HepG2 (cell line): Measurements from ENCODE around the gene NHERF2. TPM values are rescaled to one million over a fixed set of nuclear protein-coding genes. Genes with fewer than 3 reads are reported as not detected.

ENCODE experiments used
- BORCS8-MEF2B ChIP-seq: sonication (generic); formaldehyde crosslinking; IDR thresholded peaks from 2 replicates; pipeline ENCODE4 v1.8.0; 2022; ENCODE audit warnings: mild to moderate bottlenecking, missing genetic modification reagents
- CREM ChIP-seq, 2 experiments: sonication (generic) in 1 of 2; formaldehyde crosslinking in 1 of 2; IDR thresholded peaks; 2 replicates each; pipeline versions ENCODE4 v1.4.0 to v1.6.1; 2016 to 2020; ENCODE audit warnings: antibody characterized with exemption in 1 of 2, mild to moderate bottlenecking in 1 of 2, missing genetic modification reagents in 1 of 2
- GABPA ChIP-seq, 2 experiments: IDR thresholded peaks; 2 replicates each; pipeline ENCODE4 v1.6.1; 2011 to 2016; ENCODE audit warnings: low read depth in 2 of 2, low read length in 1 of 2, missing biosample characterization in 1 of 2, missing genetic modification characterization in 1 of 2
- GATAD2A ChIP-seq: IDR thresholded peaks from 2 replicates; pipeline ENCODE4 v1.6.1; 2016
- KDM2A ChIP-seq: sonication (generic); formaldehyde crosslinking; IDR thresholded peaks from 2 replicates; pipeline ENCODE4 v1.4.0; 2020; ENCODE audit warnings: low read depth, missing genetic modification reagents, borderline replicate concordance
- KDM5A ChIP-seq: fragments of 200-600 bp; sonication (generic); IDR thresholded peaks from 2 replicates; pipeline ENCODE4 v1.7.0; 2018; ENCODE audit warnings: antibody characterized with exemption, mild to moderate bottlenecking, low read length, borderline replicate concordance
- KLF16 ChIP-seq, 2 experiments: sonication (generic) in 1 of 2; formaldehyde crosslinking in 1 of 2; IDR thresholded peaks; 2 replicates each; pipeline versions ENCODE4 v1.6.1 to v1.8.0; 2016 to 2023; ENCODE audit warnings: missing genetic modification reagents in 2 of 2, missing compliant biosample characterization in 1 of 2
- NFIC ChIP-seq: IDR thresholded peaks from 2 replicates; pipeline ENCODE4 v1.6.1; 2012; ENCODE audit warnings: mild to moderate bottlenecking, low read length, inconsistent platforms
- PCBP1 ChIP-seq: fragments of 200-400 bp; formaldehyde crosslinking; IDR thresholded peaks from 2 replicates; pipeline ENCODE4 v1.6.1; 2017; ENCODE audit warnings: mild to moderate bottlenecking, low read depth, low read length, borderline replicate concordance
- PITX1 ChIP-seq: sonication (generic); formaldehyde crosslinking; IDR thresholded peaks from 2 replicates; pipeline ENCODE4 v1.5.1; 2020; ENCODE audit warnings: mild to moderate bottlenecking, missing genetic modification reagents
- POLR2AphosphoS5 ChIP-seq: IDR thresholded peaks from 2 replicates; pipeline ENCODE4 v1.6.1; 2012; ENCODE audit warnings: low read depth, low read length
- SALL2 ChIP-seq: sonication (generic); formaldehyde crosslinking; IDR thresholded peaks from 2 replicates; pipeline ENCODE4 v1.8.1; 2023; ENCODE audit warnings: mild to moderate bottlenecking, missing genetic modification reagents, inconsistent platforms
- SIN3A ChIP-seq: IDR thresholded peaks from 2 replicates; pipeline ENCODE4 v1.6.1; 2011; ENCODE audit warnings: low read depth, mild to moderate bottlenecking, control low read depth, low read length, borderline replicate concordance
- SIN3B ChIP-seq: fragments of 150-350 bp; IDR thresholded peaks from 2 replicates; pipeline ENCODE4 v1.6.1; 2014; ENCODE audit warnings: low read length
- TIGD3 ChIP-seq: sonication (generic); formaldehyde crosslinking; IDR thresholded peaks from 2 replicates; pipeline ENCODE4 v1.5.1; 2020; ENCODE audit warnings: mild to moderate bottlenecking, missing genetic modification reagents, borderline replicate concordance
- ZNF484 ChIP-seq: sonication (generic); formaldehyde crosslinking; IDR thresholded peaks from 2 replicates; pipeline ENCODE4 v1.5.1; 2020; ENCODE audit warnings: mild to moderate bottlenecking, low read depth, missing genetic modification reagents, borderline replicate concordance
- ZNF496 ChIP-seq: sonication (generic); formaldehyde crosslinking; IDR thresholded peaks from 2 replicates; pipeline ENCODE4 v1.8.1; 2023; ENCODE audit warnings: mild to moderate bottlenecking, moderate library complexity, missing genetic modification reagents; ENCODE audit not compliant: insufficient replicate concordance
- ZNF761 ChIP-seq: sonication (generic); formaldehyde crosslinking; conservative IDR thresholded peaks from 2 replicates; pipeline ENCODE4 v1.4.0; 2020; ENCODE audit warnings: mild to moderate bottlenecking, missing genetic modification reagents
- ZNF788 ChIP-seq: sonication (generic); formaldehyde crosslinking; IDR thresholded peaks from 2 replicates; pipeline ENCODE4 v1.5.0; 2020; ENCODE audit warnings: mild to moderate bottlenecking, missing genetic modification reagents, borderline replicate concordance
- ZNF850 ChIP-seq: sonication (generic); formaldehyde crosslinking; conservative IDR thresholded peaks from 2 replicates; pipeline ENCODE4 v1.9.0; 2021; ENCODE audit warnings: mild to moderate bottlenecking, missing genetic modification reagents
- ZNF883 ChIP-seq: sonication (generic); formaldehyde crosslinking; IDR thresholded peaks from 2 replicates; pipeline ENCODE4 v1.5.1; 2020; ENCODE audit warnings: mild to moderate bottlenecking, missing genetic modification reagents; ENCODE audit errors: not compliant biosample characterization
- polyA plus RNA-seq, 8 experiments: library from polyadenylated mRNA; depleted of rRNA in 3 of 8; stranded (reverse) in 7 of 8; unstranded in 1 of 8; fragments of >200 nt; fragmentation: Illumina TruSeq in 4 of 8; extraction: Trizol in 4 of 8; gene quantifications; 2 replicates each; pipeline versions ENCODE4 v1.2.1 to v1.2.3, GENCODE V29; 2011 to 2016; ENCODE audit warnings: low read depth in 4 of 8, missing spikeins in 1 of 8, mixed read lengths in 1 of 8; ENCODE audit not compliant: insufficient read depth in 1 of 8
- total RNA-seq, 5 experiments: library from RNA; depleted of rRNA; stranded (reverse); fragments of >200 nt; fragmentation: Illumina TruSeq; extraction: Trizol; gene quantifications; 2 replicates each; pipeline ENCODE4 v1.2.3, GENCODE V29; 2016; ENCODE audit warnings: low read depth in 1 of 5
- TF ChIP-seq, protein P1 (sequence below): sonication (generic); formaldehyde crosslinking; IDR thresholded peaks from 2 replicates; pipeline ENCODE4 v1.4.0; 2020; ENCODE audit warnings: missing genetic modification reagents, borderline replicate concordance
- TF ChIP-seq, protein P2 (sequence below): IDR thresholded peaks from 2 replicates; pipeline ENCODE4 v1.6.1; 2012; ENCODE audit warnings: inconsistent platforms

NHERF2 gene
- total and polyA plus RNA-seq, 2 of the 13 experiments (the other 11 are each of a cell fraction or from before 2014, with no cell fraction given), result 23.7 to 39.3 TPM

DNA sequence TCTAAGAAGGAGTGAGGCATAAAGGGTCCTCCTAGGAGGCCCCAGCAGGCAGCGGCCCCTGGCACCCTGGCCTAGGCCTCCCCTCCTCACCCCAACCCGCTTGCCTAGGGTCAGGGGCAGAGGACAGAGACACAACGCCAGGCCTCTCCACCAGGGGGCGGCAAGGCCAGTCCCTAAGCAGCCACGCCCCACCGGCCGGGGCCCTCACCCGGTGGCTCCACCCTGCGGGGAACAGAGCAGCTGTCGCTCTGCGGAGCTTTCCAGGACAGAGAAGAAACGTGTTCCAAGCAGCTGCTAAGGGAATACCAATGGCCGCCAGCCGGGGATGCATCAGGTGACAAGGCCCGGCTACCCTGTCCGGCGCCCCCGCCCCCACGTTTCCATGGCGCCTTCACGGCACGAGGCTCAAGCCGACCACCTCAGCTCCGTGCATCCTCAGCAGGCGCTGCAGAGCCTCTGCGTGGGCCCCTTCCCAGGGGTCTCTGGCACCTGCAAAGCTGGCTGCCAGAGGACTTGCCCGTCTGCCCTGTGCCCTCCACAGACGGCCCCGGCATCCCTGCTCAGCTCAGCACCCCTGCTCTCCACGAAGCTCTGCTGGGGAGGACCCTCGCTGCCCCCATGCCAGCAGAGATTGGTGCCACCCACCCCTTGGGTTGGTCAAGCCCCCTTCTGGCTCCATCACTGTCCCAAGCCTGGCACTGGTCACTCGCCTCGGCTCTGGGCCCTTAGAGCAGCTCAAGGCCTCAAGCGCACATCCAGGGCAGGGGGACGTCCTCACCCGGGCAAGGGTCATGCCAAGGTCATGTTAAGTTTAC lies 22.7 kb upstream of the NHERF2 start (continued):
- TF ChIP-seq KDM5A (no peak), KDM2A (CRISPR knock-in tag) (peak; percentile 84), ZNF850 (CRISPR knock-in tag) (no peak), ZNF496 (CRISPR knock-in tag) (no peak), ZNF883 (CRISPR knock-in tag) (peak; percentile 54), TIGD3 (CRISPR knock-in tag) (no peak), ZNF484 (no peak), SIN3B (no peak), KLF16 (CRISPR knock-in tag; IDR thresholded peaks at IDR 0.05) (peak in 1 of 2 experiments; percentile 94; a peak in 2 of 4 replicates), PCBP1 (0 out of 2 replicates have a peak, but pooled peaks have one; percentile 46), GABPA (IDR thresholded peaks at IDR 0.05; ENCODE audit: low read depth, low read length) (no peak), GABPA (CRISPR knock-in tag; IDR thresholded peaks at IDR 0.05; ENCODE audit: low read depth) (peak; percentile 55; the same call in 1 of the 2 replicates), PITX1 (CRISPR knock-in tag) (peak; percentile 40; the same call in 1 of the 2 replicates), GATAD2A (CRISPR knock-in tag) (no peak), BORCS8-MEF2B (CRISPR knock-in tag) (0 out of 2 replicates have a peak, but pooled peaks have one; percentile 35), CREM (IDR thresholded peaks at IDR 0.05) (no peak), CREM (CRISPR knock-in tag; IDR thresholded peaks at IDR 0.05) (no peak), SIN3A (peak; percentile 85; the same call in 1 of the 2 replicates), SALL2 (CRISPR knock-in tag) (peak; percentile 68; the same call in 1 of the 2 replicates), ZNF761 (CRISPR knock-in tag) (no peak), POLR2AphosphoS5 (no peak), ZNF788 (CRISPR knock-in tag) (peak; percentile 82), NFIC (no peak)
- TF ChIP-seq, protein P1, sequence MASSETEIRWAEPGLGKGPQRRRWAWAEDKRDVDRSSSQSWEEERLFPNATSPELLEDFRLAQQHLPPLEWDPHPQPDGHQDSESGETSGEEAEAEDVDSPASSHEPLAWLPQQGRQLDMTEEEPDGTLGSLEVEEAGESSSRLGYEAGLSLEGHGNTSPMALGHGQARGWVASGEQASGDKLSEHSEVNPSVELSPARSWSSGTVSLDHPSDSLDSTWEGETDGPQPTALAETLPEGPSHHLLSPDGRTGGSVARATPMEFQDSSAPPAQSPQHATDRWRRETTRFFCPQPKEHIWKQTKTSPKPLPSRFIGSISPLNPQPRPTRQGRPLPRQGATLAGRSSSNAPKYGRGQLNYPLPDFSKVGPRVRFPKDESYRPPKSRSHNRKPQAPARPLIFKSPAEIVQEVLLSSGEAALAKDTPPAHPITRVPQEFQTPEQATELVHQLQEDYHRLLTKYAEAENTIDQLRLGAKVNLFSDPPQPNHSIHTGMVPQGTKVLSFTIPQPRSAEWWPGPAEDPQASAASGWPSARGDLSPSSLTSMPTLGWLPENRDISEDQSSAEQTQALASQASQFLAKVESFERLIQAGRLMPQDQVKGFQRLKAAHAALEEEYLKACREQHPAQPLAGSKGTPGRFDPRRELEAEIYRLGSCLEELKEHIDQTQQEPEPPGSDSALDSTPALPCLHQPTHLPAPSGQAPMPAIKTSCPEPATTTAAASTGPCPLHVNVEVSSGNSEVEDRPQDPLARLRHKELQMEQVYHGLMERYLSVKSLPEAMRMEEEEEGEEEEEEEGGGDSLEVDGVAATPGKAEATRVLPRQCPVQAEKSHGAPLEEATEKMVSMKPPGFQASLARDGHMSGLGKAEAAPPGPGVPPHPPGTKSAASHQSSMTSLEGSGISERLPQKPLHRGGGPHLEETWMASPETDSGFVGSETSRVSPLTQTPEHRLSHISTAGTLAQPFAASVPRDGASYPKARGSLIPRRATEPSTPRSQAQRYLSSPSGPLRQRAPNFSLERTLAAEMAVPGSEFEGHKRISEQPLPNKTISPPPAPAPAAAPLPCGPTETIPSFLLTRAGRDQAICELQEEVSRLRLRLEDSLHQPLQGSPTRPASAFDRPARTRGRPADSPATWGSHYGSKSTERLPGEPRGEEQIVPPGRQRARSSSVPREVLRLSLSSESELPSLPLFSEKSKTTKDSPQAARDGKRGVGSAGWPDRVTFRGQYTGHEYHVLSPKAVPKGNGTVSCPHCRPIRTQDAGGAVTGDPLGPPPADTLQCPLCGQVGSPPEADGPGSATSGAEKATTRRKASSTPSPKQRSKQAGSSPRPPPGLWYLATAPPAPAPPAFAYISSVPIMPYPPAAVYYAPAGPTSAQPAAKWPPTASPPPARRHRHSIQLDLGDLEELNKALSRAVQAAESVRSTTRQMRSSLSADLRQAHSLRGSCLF (CRISPR knock-in tag), result no peak
- TF ChIP-seq, protein P2, sequence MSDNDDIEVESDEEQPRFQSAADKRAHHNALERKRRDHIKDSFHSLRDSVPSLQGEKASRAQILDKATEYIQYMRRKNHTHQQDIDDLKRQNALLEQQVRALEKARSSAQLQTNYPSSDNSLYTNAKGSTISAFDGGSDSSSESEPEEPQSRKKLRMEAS, result peak; percentile 63; the same call in 1 of the 2 replicates
